DMS 273 treated with DMSO at 0.1 percent for 48 hours (cell line): ENCODE results near the gene ZBTB46.
"Not testable (repeated sequence)": the region's sequence is repeated elsewhere in the genome, so short reads cannot be mapped to it uniquely, and the experiment has no call there.

Experiments
- DNase-seq: peaks from one replicate; lab custom pipeline; 2025; lab: John Stamatoyannopoulos, UW

ZBTB46 gene

DNA sequence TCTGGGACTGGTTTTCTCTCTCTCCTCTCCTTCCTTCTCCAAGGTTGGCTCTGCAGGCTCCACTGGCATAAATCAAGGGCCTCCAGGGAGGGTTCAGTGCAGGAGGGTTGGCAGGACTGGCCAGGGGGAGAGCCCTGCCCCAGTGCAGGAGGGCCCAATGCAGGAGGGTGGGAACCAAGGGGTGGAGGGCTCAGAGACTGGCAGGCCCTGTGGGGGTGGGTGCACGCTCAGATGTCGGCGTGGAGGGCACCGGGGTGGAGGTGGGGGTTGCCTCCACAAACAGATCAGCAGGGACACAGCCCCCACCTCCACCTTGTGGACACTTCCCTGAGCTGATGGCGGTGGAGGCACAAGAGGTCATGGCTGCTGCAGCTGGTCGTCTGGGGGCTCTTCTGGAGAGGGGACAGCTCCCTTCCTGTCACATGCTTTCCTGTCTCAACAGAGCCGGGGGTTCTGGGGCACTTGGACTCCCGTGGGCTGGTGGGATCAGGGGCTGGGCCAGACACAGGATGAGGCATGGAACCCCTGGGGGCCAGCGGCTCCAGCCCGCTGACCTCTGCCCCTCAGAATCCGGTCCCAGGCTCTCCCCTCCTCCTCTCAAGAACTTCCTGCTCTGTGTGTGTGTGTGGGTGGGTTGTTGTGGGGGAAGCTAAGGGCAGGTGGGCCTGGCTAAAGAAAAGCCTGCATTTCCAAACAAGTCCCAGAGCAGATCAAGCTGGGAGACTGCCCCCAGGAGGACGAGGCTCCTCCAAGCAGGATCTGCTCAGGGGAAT is 27.5 kb upstream of the ZBTB46 start:
- no peak for DNase-seq

DNA sequence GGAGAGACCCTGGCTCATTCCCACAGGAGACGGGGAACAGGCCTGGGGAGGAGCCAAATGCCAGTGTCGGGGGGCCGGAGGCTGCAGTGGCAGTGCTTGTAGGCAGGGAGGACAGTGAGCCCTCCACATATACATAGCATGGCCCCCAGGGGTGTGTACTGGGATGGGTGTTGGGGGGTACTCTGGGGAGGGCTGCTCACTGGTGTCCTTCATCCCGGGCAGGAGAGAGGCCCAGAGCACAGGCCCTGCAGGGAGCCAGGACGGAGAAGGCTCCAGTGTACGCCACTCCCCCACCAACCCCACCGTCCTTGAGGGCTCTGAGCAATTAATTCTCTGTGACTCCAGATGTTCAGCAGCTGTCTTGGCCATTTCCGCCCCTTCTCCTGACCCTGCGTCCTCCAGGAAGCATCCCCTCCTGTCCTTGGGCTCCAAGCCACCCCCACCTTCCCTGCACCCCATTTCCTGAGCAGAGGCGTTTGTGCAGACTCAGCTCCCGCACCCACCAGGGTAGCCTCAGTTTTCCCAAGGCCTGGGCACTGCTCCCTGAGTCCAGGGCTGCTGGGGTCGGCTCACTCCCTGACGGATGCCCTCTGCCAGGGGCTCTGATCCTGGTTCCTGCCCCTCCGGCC is 26.8 kb upstream of the ZBTB46 start:
- no peak for DNase-seq

DNA sequence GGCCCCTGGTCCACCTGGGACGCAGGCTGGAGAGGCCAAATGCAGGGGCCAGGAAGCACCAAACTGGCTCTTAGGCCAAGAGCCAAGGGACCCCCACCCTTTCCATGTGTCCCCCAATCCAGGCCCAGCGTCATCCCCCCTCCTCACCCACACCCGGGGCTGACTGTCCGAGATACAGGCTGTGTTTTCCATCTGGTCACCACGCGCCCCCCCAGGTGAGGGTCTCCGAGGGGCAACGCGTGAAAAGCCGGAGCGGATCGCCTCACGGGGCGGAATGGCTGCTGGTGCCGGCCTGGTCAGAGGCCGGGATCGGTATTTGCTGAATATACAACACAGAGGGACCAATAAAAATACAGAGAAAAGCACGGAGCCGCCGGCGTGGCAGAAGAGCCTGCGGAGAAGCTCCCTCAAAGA is 25.0 kb upstream of the ZBTB46 start:
- DNase-seq, result no peak

DNA sequence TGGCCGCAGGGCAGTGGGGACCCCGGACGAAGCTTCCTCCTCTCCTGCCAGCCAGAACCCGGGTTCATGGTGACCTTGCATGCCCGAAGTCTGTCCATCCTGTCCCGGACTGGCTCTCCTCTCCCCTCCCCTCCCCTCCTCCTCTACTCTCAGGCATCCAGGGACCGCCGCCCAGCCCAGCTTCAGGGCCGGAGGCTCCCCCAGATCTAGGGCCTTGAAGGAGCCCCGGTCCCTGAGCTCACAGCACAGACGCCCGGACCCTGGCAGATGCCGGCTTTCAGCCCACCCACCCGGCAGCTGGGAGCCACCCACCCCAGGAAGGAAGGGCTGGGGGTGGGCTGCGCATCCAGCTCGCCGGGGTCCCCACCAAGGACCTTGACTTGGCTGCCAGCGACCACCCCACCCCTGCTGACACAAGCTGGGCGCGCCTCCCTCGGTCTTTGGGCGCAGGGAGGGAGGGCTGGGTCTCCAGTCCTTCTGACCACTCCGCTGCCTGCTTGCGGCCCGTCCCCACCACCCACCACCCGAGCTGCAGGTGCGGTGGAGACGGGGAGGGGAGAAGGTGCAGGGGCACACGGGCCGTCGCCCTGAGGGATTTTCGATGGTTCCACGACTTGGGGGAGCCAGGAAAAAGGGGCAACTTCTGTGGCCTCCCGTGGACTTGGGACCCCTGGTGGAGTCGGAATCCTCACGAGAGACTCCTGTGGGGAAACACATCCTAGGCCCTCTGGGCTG is 24.5 kb upstream of the ZBTB46 start:
- no peak for DNase-seq

DNA sequence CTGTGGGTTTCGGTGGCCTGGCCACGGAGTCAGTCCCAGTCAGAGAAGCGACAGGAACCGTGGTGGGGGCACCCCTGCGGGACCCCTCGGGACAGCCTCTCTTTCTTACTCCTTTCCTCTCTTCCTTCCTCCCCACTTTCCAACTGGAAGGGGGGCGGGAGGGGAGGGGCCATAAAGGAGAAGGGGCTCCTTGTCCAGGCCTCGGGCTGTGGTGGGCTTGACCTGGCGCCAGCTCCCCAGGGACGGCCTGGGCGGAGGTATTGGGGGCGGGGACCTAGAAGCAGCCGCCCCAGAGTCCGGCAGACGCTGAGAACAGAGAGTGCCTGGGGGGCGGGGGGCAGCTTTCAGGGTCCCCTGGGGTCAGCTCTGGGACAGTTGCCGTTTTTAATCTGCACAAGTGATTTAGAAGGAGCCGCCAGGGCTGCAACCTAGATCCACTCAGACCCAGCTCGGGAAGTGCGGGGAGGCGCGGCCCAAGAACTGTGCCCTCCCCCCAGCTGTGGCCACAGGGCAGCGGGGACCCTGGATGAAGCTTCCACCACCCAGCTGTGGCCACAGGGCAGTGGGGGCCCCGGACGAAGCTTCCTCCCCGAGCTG is 23.8 kb upstream of the ZBTB46 start:
- DNase-seq, result no peak

DNA sequence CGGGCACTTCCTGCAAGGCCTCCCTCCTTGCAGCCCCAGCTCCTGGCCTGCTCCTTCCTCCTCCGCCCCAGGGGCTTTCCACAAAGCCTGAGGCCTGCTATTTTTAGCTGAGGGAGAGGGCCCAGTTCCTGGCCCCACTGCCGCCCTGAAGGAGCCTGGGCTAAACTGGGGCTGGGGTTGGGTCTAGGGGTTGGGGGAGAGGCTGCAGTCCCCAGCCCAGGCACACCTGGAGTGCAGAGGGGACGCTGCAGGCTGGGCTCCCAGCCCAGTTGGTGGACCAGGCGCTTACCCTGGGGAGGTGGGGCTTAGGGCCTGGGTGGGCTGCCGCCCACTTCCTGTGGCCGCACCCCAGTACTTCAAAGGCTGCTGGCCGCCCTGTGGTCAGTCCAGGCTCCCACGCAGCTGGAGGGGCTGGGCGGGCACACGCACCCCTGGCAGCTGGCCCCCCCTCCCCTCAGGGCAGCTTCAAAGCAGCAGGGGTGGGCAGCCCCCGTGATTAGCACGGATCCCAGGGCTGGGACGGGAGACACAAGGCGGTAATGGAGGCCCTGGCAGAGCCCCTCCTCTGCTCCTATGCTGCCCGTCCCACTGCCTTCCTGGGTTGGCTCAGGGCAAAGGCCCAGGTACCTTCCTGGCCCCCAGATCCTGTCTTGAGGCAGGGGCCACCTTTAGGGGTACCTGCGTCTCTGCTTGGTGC is 23.2 kb upstream of the ZBTB46 start:
- DNase-seq, result no peak

DNA sequence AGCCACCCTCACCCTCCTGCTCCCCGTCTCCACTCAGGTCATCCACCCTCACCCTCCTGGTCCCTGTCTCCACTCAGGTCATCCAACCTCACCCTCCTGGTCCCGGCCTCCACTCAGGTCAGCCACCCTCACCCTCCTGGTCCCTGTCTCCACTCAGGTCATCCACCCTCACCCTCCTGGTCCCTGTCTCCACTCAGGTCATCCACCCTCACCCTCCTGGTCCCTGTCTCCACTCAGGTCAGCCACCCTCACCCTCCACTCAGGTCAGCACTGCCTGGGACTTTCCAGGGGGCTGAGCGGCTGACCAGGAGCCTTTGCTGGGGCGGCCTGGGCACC is 22.6 kb upstream of the ZBTB46 start:
- not testable (repeated sequence) for DNase-seq

DNA sequence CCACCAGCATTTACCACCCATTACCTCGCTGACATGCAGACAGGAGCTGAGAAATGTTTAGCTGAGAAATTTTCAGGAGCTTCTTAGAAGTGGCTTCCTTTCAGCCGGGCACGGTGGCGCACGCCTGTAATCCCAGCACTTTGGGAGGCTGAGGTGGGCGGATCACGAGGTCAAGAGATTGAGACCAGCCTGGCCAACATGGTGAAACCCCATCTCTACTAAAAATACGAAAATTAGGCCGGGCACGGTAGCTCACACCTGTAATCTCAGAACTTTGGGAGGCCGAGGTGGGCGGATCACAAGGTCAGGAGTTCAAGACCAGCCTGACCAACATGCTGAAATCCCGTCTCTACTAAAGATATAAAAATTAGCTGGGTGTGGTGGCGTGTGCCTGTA is 20.5 kb upstream of the ZBTB46 start:
- not testable (repeated sequence) for DNase-seq

DNA sequence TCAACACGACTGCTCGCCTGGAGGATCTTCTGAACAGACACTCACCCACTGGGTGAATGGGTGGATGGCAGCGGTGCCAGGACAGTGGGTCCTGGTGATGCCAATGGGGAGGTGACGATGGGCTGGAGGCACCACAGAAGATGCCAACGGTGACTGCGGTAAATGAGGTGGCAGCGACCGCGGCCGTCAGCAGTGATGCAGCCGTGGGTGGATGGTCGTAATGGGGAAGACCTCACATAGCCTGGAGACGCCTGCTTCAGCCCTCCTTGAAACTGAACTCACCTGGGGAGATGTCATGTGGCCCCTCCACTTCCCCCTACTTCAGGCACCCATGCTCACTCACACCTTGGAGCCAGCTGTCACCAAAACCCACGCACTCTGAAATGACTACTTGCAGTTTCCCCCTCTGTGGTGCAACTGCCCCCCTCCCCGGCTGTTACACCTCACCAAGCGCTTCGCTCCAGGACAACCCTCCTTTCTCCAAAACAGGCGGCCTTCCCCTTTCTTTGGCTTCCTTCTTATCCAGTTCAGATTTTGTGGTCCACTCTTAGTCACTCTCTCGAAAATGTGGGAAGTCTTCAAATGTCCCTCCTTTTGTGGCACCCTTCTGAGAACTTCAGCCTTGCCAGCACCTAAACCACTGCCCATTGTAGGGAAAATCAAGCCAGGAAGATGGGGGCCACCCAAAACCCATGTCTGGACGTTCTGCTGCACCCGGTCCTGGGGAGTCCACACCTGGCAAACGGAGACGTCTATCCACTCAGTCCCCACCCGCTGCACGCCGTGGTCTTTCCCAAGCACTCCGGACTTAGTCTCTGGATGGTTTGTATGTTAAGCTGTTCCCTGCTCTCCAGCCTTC is 19.9 kb upstream of the ZBTB46 start:
- no peak for DNase-seq

DNA sequence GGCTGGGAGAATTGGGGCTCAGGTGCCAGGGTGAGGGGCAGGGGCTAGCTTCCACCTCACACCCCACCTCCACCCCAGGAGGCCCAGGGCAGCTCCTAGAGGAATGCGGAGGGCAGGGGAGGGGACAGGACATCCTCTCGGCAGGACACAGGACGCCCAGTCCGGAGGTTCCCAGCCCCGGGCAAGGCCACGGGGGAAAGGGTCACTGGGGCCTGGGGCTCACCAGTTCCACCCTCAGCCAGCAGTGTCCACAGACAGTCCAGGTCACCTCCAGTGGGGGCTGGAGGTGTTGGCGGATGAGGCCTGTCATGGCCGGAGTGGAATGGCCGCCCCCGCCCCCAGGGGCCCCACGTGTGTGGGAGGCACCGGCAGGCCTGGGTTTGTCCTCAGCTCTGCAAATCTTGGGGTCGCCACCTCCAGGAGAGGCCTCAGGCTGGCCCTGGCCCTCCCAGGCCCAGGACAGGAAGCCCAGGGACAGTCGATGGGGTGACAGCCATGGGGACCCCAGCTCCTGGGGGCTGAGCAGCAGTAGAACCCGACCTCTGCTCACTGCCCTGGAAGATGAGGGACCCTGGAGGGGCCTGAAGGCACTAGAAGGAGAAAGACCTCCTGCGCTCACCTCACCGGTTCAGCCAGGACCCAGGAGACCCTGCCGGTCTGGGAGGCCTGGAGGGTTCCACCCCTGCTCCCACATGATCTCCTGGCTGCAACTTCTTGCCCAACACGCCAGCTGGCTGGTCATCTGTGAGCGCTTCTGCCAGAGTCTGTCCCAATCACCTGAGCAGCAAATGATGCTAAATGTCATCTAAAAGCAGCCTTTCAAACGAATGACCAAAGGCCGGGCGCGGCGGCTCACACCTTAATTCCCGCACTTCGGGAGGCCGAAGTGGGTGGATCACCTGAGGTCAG is 17.2 kb upstream of the ZBTB46 start:
- no peak for DNase-seq

DNA sequence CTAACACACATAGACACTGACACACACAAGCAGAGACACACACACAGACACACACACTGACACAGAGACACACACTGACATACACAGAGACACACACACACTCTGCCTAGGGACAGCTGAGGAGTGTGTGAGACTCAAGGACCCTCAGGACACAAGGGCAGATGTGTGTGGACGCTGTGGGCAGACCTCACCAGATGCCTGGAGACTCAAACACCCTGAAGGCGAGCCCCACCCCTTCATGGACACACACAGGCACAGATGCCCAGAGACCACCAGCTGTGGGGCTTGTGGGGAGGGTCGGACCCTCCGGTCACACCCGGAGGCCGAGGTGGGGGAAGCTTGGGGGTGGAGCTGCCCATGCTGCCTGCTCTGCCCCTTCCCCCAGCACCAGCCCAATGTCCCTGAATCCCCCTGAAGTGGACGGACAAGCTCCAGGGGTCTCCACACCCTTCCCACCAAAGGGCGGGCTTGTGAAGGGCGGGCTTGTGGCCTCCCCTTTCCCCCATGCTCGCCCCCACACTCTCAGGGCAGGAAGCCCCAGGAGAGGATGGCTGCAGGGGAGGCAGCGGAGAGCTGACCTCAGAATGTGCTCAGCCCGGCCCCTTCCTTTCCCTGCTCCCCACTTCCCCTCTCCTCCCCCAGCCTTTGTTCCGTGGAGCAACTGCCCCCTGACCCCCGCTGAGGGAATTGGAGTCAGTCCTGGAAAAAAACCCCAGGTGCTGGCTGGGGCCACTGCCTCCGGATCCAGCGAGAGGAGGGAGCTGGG is 16.4 kb upstream of the ZBTB46 start:
- DNase-seq, result no peak

DNA sequence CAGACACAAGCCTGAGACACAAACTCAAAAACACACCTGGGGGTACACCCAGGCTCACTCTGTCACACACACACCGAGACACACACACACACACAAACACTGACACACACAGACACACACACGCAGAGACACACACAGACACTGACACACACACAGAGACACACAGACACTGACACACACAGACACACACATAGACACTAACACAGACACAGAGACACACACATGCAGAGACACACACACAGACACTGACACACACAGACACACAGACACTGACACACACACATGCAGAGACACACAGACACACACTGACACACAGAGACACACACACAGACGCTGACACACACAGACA is 15.8 kb upstream of the ZBTB46 start:
- no peak for DNase-seq

DNA sequence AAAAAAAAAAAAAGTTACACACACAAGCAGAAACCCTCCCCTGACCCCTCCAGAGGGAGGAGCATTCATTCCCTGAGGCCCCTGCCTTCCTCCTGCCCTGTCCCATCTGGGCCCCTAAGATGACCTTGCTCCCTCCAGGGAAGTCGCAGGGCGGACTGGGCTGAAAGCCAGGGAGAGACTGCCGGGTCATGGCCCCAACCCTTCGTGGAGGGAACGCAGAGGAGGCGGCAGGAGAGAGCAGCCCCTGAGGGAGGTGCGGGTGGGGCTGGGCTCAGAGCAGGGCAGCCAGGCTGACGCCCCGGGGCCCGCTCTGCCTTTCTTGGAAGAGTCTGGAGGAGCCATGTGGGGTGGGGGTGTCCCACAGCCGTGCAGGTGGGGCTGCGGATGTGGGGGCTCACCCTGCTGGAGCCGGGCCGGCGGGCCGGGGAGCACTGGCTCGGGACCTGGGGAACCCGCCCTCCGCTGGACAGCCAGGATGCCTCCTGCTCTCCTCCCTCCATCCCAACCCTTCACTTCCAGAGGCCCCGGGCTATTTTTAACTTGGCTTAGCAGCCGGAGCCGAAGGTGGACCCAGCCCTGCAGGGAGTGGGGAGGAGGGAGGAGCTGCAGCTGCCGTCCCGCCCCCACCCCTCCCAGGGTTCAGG is 15.2 kb upstream of the ZBTB46 start:
- DNase-seq, result peak; percentile 58

DNA sequence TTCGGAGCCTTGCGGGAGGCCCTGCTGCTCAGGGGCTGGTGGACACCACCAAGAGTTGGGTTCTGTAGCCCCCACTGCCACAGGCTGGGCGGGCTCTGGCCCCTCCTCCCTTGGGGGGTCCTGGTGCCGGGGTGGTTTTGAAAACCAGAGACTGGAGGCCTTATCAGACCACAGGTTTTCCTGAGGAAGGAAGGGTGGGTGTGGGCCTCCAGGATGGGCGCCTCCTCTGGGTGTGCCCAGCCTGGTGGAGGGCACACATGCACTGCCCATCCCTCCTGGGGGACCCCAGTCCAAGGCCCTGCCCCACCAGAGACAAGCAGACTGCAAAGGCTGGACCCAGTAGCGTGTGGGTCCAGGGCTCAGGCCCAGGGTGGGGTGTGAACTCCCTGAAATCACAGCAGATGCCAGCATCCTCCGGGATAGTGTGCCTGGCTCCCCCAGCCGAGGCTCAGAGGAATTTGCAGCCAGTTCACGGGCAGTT is 13.5 kb upstream of the ZBTB46 start:
- no peak for DNase-seq

DNA sequence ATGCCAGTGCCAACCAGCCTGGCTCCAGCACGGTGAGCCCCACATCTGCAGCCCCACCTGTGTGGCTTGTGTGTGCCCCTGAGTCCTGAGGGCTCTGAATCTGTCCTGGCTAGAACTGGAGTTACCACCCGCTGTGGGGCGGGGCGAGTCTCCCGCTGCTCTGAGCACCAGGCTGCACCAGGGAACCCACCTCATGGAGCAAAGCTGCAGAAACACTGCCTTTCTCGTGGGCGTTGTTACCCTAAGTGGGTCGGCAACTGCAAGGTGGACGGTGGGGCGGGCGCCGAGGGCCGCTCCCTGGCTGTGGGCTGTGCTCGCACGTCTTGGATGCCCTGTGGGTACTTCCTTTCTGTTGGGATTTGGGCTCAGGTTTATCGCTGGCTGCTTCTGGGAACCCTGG is 12.7 kb upstream of the ZBTB46 start:
- DNase-seq, result no peak

DNA sequence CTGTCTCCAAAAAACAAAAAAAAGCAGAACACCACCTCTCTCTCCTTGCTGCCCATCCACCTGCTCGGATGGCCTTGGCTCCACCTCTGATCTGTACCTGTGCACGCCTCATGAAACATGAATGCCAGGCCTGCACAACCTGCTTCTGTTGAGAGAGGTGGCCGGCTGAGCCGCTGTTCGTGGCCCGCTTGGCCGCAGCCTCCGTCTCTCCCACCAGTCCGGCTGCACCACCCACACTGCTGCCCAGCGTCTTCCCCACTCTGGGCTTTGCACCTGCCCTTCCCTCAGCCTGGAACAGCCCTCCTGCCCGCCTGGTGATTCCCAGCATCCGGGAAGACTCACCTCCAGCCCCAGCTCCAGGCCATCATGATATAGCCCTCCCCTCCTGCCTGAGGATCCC is 12.2 kb upstream of the ZBTB46 start:
- no peak for DNase-seq

DNA sequence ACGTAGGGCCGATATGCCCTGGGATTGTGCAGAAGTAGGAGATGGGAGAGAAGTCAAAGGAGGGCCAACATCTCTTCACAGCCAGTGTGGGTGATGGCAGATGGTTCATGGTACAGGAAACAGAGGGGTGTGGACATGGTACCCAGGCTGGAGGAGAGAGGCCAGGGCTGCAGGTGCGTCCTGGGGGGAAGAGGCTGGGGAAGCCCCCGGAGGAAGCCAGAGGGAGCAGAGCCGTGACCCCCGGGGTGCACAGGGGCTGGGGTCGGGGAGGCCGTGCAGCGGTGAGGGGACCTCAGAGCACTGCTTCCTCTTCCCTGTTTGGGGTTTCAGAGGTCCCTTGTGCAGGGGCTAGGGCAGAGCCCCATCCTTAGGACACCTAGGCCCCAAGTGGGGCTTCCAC is 11.2 kb upstream of the ZBTB46 start:
- no peak for DNase-seq

DNA sequence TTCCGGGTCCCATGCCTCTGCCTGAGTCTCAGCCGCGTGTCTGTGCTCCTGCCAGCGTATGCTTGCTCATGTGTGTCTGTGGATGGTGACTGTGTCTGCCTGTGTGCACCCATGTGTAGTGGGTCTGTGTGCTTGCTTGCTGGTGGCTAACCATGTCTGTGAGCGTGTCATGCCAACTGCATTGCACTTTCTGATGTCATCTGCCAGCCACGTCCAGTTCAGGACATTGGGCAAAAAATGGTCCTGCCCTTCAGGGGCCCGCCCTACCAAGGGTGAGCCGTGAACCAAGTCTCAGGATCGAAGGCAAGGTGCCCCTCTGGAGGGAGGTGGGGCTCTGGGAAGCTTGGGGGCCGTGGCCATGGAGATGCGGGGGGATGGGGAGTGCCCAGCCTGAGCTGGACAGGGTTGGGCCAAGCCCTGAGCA is 9.4 kb upstream of the ZBTB46 start:
- no peak for DNase-seq

DNA sequence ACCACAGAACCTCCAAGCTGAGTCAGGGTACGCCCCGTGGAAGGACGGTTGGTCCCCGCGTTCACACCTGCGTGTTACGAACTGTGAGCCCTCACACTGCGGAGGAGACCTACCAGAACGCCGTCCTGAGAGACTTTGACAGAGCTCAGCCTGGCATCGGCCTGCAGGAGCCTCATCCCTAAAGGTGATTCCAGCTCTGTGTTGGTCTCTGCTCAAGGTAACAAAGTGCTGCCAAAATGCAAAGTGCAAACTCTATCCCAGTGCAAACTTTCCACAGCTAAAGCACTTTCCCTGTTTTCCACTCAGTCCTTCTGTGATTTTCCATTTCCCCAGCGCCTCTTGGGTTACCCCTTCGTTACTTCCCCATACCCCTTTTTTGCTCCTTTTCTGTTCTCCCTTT is 8.6 kb upstream of the ZBTB46 start:
- DNase-seq, result no peak
